Frontal cortex (tissue), 4 donors: ENCODE data around the gene FBXW7. TPM values are rescaled to one million over a fixed set of nuclear protein-coding genes. Genes with fewer than 3 reads are reported as not detected.

Source experiments
- DNase-seq, 2 donors: peaks; one replicate each; pipeline ENCODE4 v3.0.0; 2012; ENCODE audit warnings: low spot score in 2 of 2
- FAIRE-seq: peaks from 2 replicates; lab custom pipeline; 2012; peaks lifted over from hg19 to GRCh38; lab: Jason Lieb, UNC
- total RNA-seq: library from RNA; depleted of rRNA; stranded (reverse); fragments of >200 nt; gene quantifications from one replicate; pipeline ENCODE4 v1.2.3, GENCODE V29; 2014
- donor health status: control.
- donor health status: control.
- donor health status: control.

The FBXW7 gene, protein sequence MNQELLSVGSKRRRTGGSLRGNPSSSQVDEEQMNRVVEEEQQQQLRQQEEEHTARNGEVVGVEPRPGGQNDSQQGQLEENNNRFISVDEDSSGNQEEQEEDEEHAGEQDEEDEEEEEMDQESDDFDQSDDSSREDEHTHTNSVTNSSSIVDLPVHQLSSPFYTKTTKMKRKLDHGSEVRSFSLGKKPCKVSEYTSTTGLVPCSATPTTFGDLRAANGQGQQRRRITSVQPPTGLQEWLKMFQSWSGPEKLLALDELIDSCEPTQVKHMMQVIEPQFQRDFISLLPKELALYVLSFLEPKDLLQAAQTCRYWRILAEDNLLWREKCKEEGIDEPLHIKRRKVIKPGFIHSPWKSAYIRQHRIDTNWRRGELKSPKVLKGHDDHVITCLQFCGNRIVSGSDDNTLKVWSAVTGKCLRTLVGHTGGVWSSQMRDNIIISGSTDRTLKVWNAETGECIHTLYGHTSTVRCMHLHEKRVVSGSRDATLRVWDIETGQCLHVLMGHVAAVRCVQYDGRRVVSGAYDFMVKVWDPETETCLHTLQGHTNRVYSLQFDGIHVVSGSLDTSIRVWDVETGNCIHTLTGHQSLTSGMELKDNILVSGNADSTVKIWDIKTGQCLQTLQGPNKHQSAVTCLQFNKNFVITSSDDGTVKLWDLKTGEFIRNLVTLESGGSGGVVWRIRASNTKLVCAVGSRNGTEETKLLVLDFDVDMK
- 433 TPM for total RNA-seq

DNA sequence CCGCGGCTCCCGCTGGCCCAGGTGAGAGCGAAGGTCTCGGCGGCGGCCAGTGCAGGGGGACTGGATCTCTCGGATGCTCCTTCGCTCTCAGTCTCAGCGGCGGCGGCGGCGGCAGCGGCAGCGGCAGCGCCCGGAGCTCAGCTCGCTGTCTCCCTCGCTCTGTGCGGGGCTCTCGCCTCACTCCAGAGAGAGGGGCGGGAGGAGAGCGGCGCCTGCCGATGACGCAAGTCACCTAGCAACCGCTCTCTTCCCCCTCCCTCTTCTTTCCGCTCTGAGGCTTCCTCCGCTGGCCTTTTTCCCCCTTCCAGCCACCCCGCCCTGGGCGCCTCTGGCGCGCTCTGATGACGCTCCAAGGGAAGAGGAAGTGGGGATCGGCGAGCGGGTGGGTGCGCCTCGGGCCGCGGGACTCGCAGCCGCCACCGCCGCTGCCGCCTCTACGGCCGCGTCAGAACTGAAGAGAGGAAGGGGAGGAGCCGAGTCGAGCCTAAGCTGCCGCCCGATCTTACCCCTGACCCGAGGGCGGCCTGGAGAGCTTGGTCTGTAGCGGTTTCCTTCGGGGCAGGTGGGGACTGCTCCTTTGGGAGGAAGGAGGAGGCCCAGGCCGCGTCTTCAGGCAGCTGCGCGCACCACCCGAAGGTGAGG lies at the start of gene FBXW7:
Gene FBXW7, minus strand, starts transcription at position 190 of the 642 bp plus-strand sequence. CDS start 124,289 bp downstream, outside the sequence.
- no peak for FAIRE-seq
- peak; percentile 99 for DNase-seq

GRCh38 chr4:152585023-152585441 lies 49.1 kb upstream of the FBXW7 start:
- FAIRE-seq (no peak), DNase-seq (no peak)

GRCh38 chr4:152581536-152582160 lies 45.8 kb upstream of the FBXW7 start:
- FAIRE-seq, result no peak
- no peak for DNase-seq

DNA sequence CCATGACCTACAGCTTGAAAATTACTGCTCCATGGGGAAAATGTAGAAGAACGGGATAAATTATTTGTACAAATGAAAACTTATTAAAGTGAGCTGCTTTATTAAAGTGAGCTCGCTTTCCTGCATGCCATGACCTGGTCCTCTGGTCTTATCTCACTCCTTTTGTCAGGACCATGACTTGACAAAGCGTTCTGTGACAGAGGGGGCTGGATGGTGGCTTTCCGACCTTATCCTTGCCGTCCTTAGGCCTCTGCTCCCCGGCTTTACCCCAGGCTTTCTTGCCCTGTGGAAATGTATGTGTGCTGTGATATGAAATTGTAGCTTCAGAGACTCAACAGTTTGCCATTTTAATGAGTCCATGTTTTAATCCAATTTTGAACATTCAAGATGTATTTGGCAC lies 44.0 kb upstream of the FBXW7 start:
- no peak for FAIRE-seq
- no peak for DNase-seq

DNA sequence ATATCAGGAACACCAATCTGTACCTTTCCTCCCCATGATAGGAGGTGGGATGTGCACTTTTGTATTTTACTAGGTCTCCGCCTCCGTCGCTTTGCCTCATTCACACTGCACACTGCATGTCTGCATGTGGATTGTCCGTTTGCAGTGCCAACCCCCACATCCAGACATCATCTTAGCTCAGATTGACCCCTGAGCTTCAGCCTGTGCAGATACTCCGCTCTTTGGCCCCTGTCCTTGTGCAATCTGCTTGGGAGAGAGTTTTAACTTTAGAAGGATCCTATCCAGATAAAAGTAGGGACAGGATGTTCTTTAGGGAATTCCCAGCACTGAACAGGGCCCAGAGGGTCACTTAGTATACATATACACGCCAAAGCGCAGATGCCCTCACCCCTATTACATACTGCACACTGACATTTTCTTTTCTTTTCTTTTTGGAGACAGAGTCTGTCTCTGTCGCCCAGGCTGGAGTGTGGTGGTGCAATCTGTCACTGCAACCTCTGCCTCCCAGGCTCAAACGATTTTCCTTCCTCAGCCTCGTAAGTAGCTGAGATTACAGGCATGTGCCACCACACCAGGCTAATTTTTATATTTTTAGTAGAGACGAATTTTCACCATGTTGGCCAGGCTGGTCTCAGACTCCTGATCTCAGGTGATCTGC lies 43.3 kb upstream of the FBXW7 start:
- FAIRE-seq (no peak), DNase-seq (no peak)

DNA sequence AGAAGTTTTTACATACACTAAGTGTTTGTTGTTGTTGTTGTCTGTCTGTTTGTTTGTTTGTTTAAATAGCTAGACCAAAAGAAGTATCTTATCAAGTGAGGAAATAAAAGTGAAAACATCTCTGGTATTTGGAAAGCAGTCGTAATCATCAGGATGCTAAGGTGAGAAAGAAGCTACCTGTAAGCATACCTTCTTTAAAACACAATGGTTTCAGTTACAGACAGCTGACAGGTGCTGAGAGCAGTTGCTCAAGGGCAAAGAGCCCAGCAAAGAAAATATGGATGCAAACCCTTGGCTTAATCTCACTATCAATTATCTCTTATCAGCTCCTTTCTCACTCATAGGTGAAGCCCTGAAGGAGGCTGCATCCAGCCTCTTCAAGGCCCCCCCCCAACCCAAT lies 42.8 kb upstream of the FBXW7 start:
- DNase-seq, result no peak
- no peak for FAIRE-seq

DNA sequence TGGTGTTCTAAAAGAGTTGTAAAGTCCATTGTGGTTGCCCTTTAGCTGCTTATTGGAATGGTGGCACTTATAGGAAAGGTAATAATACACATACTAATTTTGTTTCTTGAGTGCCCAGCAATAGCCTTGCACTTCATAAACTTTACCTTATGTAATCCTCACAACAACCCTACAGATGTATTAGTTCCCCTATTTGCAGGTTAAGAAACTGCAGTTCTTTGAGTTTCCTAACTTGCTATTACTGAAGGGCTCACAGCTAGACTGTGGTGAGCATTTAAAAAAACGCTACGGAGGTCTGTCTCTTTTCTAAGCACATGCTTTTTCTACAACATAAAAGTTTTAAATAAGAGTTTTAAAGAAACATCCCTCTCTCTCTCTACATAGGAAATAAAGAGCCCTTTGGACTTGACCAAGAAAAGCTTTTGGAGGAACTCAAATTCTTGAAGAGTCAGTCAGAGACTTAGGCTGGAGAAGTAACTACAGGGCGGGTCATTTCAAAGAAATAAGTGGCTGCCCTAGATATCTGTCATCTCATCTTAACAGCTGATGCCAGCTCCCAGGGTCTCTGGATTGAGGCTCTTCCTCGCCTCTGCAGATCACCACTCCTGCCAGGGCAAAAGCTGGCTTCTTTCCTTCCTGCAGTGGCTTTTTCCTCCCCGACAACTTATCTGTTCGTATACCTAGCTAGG lies 42.0 kb upstream of the FBXW7 start:
- DNase-seq (no peak), FAIRE-seq (no peak)

DNA sequence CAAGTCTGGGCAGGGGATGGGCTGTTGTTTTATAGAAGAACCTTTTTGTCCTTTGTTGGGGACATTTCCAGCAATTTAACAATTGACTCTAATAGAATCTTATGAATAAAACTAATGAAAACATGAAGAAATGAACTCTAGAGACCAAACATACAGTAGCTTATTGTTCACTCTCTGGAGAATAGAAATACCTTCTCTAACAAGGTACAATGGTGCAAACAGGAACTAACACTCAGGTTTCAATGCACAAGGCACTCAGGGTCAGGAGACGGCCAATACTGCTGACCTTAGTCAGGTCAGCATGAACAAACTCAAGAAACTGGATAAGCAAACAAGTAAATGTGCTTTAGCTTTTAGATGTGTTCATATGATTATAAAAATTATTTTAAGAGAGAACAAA lies 39.6 kb upstream of the FBXW7 start:
- DNase-seq, result no peak
- no peak for FAIRE-seq

DNA sequence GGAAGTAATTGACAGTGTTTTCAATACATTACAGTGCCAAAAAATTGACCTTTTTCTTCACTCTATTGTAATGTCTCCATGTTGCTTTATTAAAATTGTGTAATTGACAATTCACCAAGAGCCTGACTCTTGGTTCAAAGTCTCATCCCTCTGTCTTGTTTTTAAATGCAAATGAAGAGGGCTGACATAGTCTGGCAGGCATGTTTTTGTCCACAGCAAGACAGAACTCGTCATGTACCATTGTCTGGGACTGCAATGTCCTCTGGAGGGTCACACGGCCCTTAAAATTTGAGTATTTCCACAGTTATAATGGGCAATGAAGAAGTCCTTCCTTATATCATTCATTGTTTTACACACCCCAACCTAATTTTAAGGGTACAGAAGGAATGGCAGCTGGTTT lies 38.0 kb upstream of the FBXW7 start:
- DNase-seq (no peak), FAIRE-seq (no peak)

DNA sequence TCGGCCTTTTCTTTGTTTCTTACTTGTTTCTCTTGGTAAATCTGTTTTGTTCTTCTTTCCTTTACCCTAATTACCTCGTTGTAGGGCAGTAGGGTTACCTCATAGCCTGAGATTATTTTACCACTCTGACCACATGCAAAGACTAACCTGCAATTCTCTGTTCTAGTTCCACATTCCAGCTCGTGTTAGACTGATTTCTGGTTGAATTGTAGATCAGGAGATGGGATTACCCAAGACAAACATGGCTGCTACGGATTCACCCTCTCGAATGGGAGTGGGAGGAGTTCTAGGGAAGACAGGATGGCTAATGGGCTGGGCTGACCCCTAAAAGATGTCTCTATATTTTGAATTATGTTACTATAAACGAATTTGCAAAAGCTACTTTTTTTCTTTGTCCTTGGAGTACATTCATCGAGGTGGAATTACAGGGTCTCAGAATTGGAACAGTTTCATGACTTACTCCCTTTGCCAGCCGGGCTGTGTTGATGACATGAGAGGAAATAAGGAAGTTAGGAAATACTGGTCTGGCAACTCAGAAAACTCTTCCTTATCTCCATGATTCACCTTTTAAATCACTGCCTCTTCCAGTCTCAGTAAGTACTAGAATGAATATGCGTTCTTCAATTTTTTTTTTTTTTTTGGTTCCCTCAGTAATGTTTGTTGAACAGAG lies 36.7 kb upstream of the FBXW7 start:
- DNase-seq (no peak), FAIRE-seq (no peak)

GRCh38 chr4:152571770-152572169 lies 35.9 kb upstream of the FBXW7 start:
- DNase-seq (no peak), FAIRE-seq (no peak)

DNA sequence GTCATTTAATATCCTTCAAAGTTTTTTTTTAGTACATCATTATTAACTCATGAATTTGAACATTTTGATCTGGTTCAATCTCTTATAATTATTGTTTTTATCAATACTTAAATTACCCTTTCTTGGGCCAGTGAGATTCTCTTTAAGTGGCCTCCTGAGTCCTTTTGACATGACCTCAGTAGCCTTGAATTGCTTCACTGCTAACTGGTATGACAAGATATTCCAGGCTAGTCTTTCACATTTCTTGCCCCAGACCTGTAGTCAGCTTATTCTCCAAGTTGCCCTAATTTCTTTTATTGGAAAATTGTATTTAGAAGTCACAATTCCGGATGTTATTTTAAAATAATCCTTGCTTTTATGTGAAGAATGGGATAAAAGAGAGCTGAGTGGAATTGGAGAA lies 35.4 kb upstream of the FBXW7 start:
- FAIRE-seq (no peak), DNase-seq (no peak)

- FAIRE-seq (no peak), DNase-seq (no peak)
These were observed 29.4 kb upstream of the FBXW7 start for GRCh38 chr4:152565333-152565732.

GRCh38 chr4:152564336-152564735 lies 28.4 kb upstream of the FBXW7 start:
- FAIRE-seq (no peak), DNase-seq (no peak)

GRCh38 chr4:152563209-152563608 lies 27.3 kb upstream of the FBXW7 start:
- no peak for DNase-seq
- no peak for FAIRE-seq

GRCh38 chr4:152559641-152560040 lies 23.7 kb upstream of the FBXW7 start:
- DNase-seq (no peak), FAIRE-seq (no peak)

DNA sequence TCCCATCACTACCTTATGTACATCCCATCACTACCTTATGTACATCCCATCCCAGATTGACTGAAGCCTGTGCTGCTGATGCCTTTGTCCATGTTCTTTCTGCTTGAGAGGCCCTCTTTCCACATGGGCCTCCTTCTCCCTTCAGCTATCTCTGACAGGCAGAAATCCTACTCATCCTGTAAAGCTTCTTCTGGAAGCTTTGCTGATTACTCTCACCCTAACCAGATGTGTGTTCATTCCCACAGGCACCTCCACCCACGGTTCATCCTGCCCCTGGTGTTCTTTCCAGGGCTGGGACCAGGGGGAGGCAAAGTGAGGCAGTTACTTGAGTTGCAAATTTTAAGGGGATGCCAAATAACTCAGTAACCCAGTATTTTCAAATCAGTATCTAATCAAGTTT lies 22.5 kb upstream of the FBXW7 start:
- FAIRE-seq, result no peak
- no peak for DNase-seq

DNA sequence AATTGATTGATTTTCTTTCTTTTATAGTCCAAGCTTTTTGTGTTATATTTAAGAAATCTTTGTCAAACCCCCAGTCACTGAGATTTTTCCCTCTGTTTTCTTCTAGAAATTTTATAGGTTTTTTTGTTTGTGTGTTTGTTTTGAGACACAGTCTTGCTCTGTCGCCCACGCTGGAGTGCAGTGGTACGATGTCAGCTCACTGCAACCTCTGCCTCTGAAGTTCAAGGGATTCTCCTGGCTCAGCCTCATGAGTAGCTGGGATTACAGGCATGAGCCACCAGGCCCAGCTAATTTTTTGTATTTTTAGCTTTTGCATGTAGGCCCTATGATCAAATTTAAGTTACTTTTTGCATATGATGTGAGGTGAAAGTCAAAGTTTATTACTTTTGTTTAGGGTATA lies 20.9 kb upstream of the FBXW7 start:
- FAIRE-seq, result no peak

DNA sequence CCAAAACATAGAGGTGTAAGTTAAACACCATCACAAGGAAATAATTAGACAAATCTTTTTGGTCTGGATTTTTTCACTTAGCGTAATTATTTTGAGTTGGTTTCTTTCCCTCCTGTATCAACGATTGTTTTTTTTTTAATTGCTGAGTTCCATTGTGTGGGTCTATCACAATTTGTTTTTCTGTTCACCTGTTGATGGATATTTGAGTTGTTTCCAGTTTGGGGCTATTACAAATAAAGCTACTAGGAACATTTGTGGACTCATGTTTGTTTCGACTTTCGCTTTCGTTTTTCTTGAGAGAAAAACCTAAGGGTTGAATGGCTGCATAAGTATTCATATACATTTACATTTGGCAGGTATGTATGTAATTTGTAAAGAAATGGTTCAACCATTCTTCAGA lies 20.4 kb upstream of the FBXW7 start:
- no peak for FAIRE-seq

More for the DNA sequence above, 20.9 kb upstream of the FBXW7 start:
- no peak for DNase-seq

More for the DNA sequence above, 20.4 kb upstream of the FBXW7 start:
- no peak for DNase-seq
